WI38 (cell line): ENCODE measurements around the gene PASD1.

ENCODE experiments used
- H3K4me3 ChIP-seq: 2 replicates; pipeline ENCODE4 v1.5.1; 2011; ENCODE audit warnings: low read depth, mild to moderate bottlenecking, control low read depth, low read length
- CTCF ChIP-seq: IDR thresholded peaks from 2 replicates; pipeline ENCODE4 v1.5.1; 2012; ENCODE audit warnings: low read depth, mild to moderate bottlenecking, control low read depth, low read length

Gene PASD1

GRCh38 chrX:151697522-151697921 lies 134.0 kb downstream of the PASD1 start:
- H3K4me3 ChIP-seq = no peak overlapping the region
- no peak for TF ChIP-seq CTCF

GRCh38 chrX:151698485-151698884 lies 135.0 kb downstream of the PASD1 start:
- no peak overlapping the region for H3K4me3 ChIP-seq
- no peak for TF ChIP-seq CTCF

- no peak overlapping the region for H3K4me3 ChIP-seq
- TF ChIP-seq CTCF = no peak
Measured at GRCh38 chrX:151699746-151700145, 136.3 kb downstream of the PASD1 start.

- no peak overlapping the region for H3K4me3 ChIP-seq
- no peak for TF ChIP-seq CTCF
Measured at GRCh38 chrX:151700581-151700980, 137.1 kb downstream of the PASD1 start.

DNA sequence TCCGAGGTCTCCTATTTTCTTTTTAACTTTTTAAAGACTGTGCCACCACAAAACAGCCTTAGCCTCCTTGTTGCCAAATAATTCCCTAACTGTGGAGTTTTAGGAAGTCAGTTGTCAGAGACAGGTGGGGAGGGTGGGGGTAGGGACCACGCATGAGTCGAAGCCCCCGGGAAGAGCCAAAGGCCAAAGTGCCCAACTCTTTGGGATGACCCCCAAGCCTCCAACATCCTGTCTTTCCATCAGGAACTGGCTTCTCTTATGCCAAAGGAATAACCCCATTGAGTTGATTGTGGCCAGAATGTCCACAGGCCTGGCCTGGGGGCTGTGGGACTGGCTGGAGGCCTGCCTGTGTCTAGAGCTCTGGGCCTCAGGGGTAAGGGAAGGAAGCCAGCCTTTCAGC lies 137.6 kb downstream of the PASD1 start:
- TF ChIP-seq CTCF = no peak
- no peak overlapping the region for H3K4me3 ChIP-seq

DNA sequence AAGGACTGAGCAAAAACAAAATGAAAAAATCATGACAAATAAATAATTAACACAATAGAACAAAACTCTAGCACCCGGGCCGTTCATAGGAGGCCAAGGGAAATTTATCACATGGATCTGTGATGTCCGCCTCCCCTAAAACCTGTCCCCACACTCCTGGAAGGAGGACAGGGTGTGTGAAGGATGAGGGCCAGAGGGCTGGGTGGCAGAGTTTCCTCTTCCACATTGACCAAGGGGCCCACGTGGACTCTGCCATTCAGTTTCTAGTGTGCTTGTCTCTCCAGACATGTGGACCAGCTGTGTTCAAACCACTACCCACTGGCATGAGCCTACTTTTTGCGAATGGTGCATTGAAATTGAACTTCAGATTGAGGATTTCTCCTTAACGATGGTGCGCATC lies 138.1 kb downstream of the PASD1 start:
- TF ChIP-seq CTCF = no peak
- no peak overlapping the region for H3K4me3 ChIP-seq

DNA sequence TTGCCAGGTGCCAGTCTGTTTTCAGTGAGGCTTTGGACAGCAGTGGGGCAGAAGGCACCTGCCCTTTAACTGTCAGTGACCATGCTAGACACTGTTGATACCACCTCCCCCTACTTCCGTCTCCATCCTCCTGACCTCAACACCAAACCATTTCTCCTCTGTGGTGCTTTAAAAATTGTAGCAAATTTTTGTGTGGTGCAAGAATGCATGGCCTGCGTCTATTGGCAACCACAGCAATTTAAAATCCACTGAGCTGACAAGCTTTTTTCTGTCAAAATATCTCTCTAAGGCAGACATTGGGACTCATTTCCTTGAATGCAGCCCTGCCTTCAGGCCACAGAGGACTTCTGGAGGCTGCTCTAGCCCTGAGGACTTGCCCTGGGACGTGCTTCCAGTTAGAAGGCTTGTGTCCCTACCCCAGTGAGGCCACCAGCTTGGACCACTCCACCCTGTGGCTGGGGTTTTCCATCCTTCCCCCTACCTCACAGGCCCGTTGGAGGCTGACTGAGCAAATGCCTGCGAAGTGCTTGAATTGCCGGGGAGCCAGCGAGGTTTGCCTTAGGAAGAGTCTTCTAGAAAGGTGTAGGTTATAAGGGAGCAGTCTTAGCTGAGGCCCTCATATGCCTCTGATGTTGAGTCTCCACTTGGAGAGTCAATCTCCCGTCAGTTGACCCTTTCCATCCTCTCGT lies 138.7 kb downstream of the PASD1 start:
- no peak for TF ChIP-seq CTCF

More for the DNA sequence above, 138.7 kb downstream of the PASD1 start:
- H3K4me3 ChIP-seq = no peak overlapping the region
